ENCODE data around the gene CDH5. TPM values are rescaled to one million over a fixed set of nuclear protein-coding genes. Genes with fewer than 3 reads are reported as not detected.

Gene CDH5
- polyA plus RNA-seq, 1 of the 3 experiments (the other 2 are of a cell fraction), result not detected

GRCh38 chr16:66382966-66383299 lies 16.4 kb downstream of the CDH5 start:
- Histone ChIP-seq H3K27ac (ENCODE audit: low read depth in 2 of 2, low read length in 1 of 2) (peak overlapping the region in 1 of 2 experiments; percentile 81; a peak in 2 of 4 replicates), H3K9me3 (no peaks in the 10 kb centered on the region), H3K27me3 (ENCODE audit: insufficient read depth) (no peaks in the 10 kb centered on the region), H3K4me2 (peak overlapping the region; percentile 43), H4K20me1 (ENCODE audit: insufficient read depth) (no peaks in the 10 kb centered on the region), H3K4me1 (ENCODE audit: control insufficient read depth in 1 of 2, insufficient read depth in 2 of 2, low read depth in 1 of 2, low read length in 1 of 2) (no peaks in the 10 kb centered on the region; a peak in 1 of 4 replicates), H3K36me3 (replicated peaks in 1 of 2; ENCODE audit: control insufficient read depth in 1 of 2, insufficient read depth in 2 of 2, low read length in 1 of 2) (no peaks in the 10 kb centered on the region), H3F3A (replicated peaks; ENCODE audit: insufficient read depth) (no peaks in the 10 kb centered on the region), H3K4me3 (ENCODE audit: low read depth in 2 of 2, low read length in 1 of 2) (no peak overlapping the region), H3K9ac (peak overlapping the region; percentile 68), H3K9me2 (no peaks in the 10 kb centered on the region), H3K79me2 (ENCODE audit: insufficient read depth) (no peaks in the 10 kb centered on the region), H2AFZ (ENCODE audit: low read depth) (no peak overlapping the region)
- ChIA-PET CTCF (interaction anchor here (2.8 to 4.1 kb wide), 2 partner anchors 25 to 38 kb away, joined by 7 to 16 read pairs; no protein-coding TSS in a partner anchor), POLR2A (no interaction called here)
- WGBS (ENCODE audit: low lambda C conversion rate), result 38% methylated on average over 3 of the region's 3 CpGs
- no peak for DNase-seq
- TF ChIP-seq GATA2 (CRISPR knock-in tag; IDR thresholded peaks at IDR 0.05), result no peak
- TF ChIP-seq POLR2AphosphoS5 (IDR thresholded peaks at IDR 0.05; ENCODE audit: low read depth, low read length), result no peak; the same call in 1 of the 2 replicates
- no peak for TF ChIP-seq NRF1 (IDR thresholded peaks at IDR 0.05; ENCODE audit: low read depth, low read length)
- TF ChIP-seq JUND (IDR thresholded peaks at IDR 0.05), result peak; percentile 58
- no peak for TF ChIP-seq SIN3A (IDR thresholded peaks at IDR 0.05; ENCODE audit: borderline replicate concordance, low read depth, low read length)
- no peak for TF ChIP-seq RCOR1 (IDR thresholded peaks at IDR 0.05; ENCODE audit: low read length)
- no peak for TF ChIP-seq GABPA (IDR thresholded peaks at IDR 0.05; ENCODE audit: low read depth)
- peak; percentile 23; the same call in 1 of the 2 replicates for TF ChIP-seq MAX (IDR thresholded peaks at IDR 0.05; ENCODE audit: low read depth)
- TF ChIP-seq, protein P1, sequence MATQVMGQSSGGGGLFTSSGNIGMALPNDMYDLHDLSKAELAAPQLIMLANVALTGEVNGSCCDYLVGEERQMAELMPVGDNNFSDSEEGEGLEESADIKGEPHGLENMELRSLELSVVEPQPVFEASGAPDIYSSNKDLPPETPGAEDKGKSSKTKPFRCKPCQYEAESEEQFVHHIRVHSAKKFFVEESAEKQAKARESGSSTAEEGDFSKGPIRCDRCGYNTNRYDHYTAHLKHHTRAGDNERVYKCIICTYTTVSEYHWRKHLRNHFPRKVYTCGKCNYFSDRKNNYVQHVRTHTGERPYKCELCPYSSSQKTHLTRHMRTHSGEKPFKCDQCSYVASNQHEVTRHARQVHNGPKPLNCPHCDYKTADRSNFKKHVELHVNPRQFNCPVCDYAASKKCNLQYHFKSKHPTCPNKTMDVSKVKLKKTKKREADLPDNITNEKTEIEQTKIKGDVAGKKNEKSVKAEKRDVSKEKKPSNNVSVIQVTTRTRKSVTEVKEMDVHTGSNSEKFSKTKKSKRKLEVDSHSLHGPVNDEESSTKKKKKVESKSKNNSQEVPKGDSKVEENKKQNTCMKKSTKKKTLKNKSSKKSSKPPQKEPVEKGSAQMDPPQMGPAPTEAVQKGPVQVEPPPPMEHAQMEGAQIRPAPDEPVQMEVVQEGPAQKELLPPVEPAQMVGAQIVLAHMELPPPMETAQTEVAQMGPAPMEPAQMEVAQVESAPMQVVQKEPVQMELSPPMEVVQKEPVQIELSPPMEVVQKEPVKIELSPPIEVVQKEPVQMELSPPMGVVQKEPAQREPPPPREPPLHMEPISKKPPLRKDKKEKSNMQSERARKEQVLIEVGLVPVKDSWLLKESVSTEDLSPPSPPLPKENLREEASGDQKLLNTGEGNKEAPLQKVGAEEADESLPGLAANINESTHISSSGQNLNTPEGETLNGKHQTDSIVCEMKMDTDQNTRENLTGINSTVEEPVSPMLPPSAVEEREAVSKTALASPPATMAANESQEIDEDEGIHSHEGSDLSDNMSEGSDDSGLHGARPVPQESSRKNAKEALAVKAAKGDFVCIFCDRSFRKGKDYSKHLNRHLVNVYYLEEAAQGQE (IDR thresholded peaks at IDR 0.05; ENCODE audit: low read depth, low read length), result no peak
- TF ChIP-seq, protein P2, sequence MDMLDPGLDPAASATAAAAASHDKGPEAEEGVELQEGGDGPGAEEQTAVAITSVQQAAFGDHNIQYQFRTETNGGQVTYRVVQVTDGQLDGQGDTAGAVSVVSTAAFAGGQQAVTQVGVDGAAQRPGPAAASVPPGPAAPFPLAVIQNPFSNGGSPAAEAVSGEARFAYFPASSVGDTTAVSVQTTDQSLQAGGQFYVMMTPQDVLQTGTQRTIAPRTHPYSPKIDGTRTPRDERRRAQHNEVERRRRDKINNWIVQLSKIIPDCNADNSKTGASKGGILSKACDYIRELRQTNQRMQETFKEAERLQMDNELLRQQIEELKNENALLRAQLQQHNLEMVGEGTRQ (IDR thresholded peaks at IDR 0.05; ENCODE audit: borderline replicate concordance, low read depth, low read length), result no peak
- no peak for TF ChIP-seq TAF1 (IDR thresholded peaks at IDR 0.05; ENCODE audit: borderline replicate concordance, low read depth, low read length)
- TF ChIP-seq EP300 (IDR thresholded peaks at IDR 0.05; ENCODE audit: borderline replicate concordance in 1 of 2, low read depth in 1 of 2, low read length in 1 of 2), result 0 out of 4 replicates have a peak, but pooled peaks of 1 of the 2 experiments have one; percentile 20
- TF ChIP-seq CHD2 (IDR thresholded peaks at IDR 0.05; ENCODE audit: low read length, partially characterized antibody), result no peak
- TF ChIP-seq IRF3 (IDR thresholded peaks at IDR 0.05; ENCODE audit: low read depth, low read length), result no peak
- TF ChIP-seq RAD21 (IDR thresholded peaks at IDR 0.05; ENCODE audit: low read length), result no peak
- TF ChIP-seq EZH2phosphoT487 (IDR thresholded peaks at IDR 0.05; ENCODE audit: borderline replicate concordance, low read depth), result no peak
- no peak for TF ChIP-seq FOXJ3 (CRISPR knock-in tag; IDR thresholded peaks at IDR 0.05)
- no peak for TF ChIP-seq CTCF (IDR thresholded peaks at IDR 0.05)
- no peak for TF ChIP-seq RFX5 (IDR thresholded peaks at IDR 0.05; ENCODE audit: low read length)
- TF ChIP-seq, protein P3, sequence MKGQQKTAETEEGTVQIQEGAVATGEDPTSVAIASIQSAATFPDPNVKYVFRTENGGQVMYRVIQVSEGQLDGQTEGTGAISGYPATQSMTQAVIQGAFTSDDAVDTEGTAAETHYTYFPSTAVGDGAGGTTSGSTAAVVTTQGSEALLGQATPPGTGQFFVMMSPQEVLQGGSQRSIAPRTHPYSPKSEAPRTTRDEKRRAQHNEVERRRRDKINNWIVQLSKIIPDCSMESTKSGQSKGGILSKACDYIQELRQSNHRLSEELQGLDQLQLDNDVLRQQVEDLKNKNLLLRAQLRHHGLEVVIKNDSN (IDR thresholded peaks at IDR 0.05; ENCODE audit: borderline replicate concordance, low read depth), result no peak
- 0 out of 2 replicates have a peak, but pooled peaks have one; percentile 27 for TF ChIP-seq TEAD4 (IDR thresholded peaks at IDR 0.05; ENCODE audit: borderline replicate concordance, insufficient read depth)
- TF ChIP-seq MXI1 (IDR thresholded peaks at IDR 0.05; ENCODE audit: low read depth, low read length), result no peak
- no peak for TF ChIP-seq ZBTB33 (IDR thresholded peaks at IDR 0.05; ENCODE audit: borderline replicate concordance, low read depth)
